HL-60 (cell line): ENCODE results near the gene MICA.

Experiments
- CTCF ChIP-seq: IDR thresholded peaks from one replicate; pipeline ENCODE4 v1.5.1; 2011; ENCODE audit warnings: low read length, control low read depth, inconsistent platforms; ENCODE audit not compliant: insufficient read depth
- POLR2AphosphoS5 ChIP-seq: IDR thresholded peaks from 2 replicates; pipeline ENCODE4 v1.6.1; 2012; ENCODE audit warnings: low read depth

GRCh38 chr6:31354158-31354863 is 49.1 kb upstream of the MICA start:
- TF ChIP-seq CTCF (no peak), POLR2AphosphoS5 (no peak; the same call in 1 of the 2 replicates)
